Upper lobe of left lung (tissue), 6 donors: ENCODE measurements around the gene CSNK2B. TPM values are rescaled to one million over a fixed set of nuclear protein-coding genes. Genes with fewer than 3 reads are reported as not detected.

ENCODE experiments used
- ATAC-seq, 2 donors: fragments of 200-7000 bp; cut with Tn5 transposase; one replicate each; pipeline ENCODE4 v1.9.1; 2022; ENCODE audit warnings: mild to moderate bottlenecking in 2 of 2, moderate library complexity in 2 of 2; ENCODE audit not compliant: low FRiP score in 2 of 2
- DNase-seq, 2 donors: peaks; one replicate each; pipeline ENCODE4 v3.0.0-alpha.2; 2019 to 2020
- H3K27ac ChIP-seq, 4 donors: fragments of 200-600 bp; sonication (generic); one replicate each; pipeline ENCODE4 v1.5.1; 2016 to 2019
- H3K27me3 ChIP-seq, 4 donors: fragments of 200-600 bp; sonication (generic); one replicate each; pipeline ENCODE4 v1.5.1; 2017 to 2019
- H3K36me3 ChIP-seq, 4 donors: fragments of 200-600 bp; sonication (generic); one replicate each; pipeline ENCODE4 v1.5.1; 2016 to 2019
- H3K4me1 ChIP-seq, 4 donors: fragments of 200-600 bp; sonication (generic); one replicate each; pipeline ENCODE4 v1.5.1; 2018 to 2019
- H3K4me3 ChIP-seq, 4 donors: fragments of 200-600 bp; sonication (generic); one replicate each; pipeline ENCODE4 v1.5.1; 2017 to 2019; ENCODE audit warnings: mild to moderate bottlenecking in 2 of 4, moderate library complexity in 1 of 4
- H3K9me3 ChIP-seq, 4 donors: fragments of 200-600 bp; sonication (generic); one replicate each; pipeline ENCODE4 v1.5.1; 2018 to 2019
- CTCF ChIP-seq, 6 experiments: fragments of 450-650 bp in 4 of 6; fragments of 200-600 bp in 2 of 6; sonication (generic) in 2 of 6; IDR thresholded peaks; one replicate each; pipeline ENCODE4 v1.5.1; 2016 to 2019; ENCODE audit warnings: antibody characterized with exemption in 6 of 6
- EP300 ChIP-seq, 4 donors: sonication (generic); formaldehyde crosslinking; IDR thresholded peaks; one replicate each; pipeline ENCODE4 v1.5.1; 2017; ENCODE audit warnings: antibody characterized with exemption in 4 of 4, control low read depth in 2 of 4
- POLR2A ChIP-seq, 4 donors: fragments of 450-650 bp; IDR thresholded peaks; one replicate each; pipeline ENCODE4 v1.5.1; 2016 to 2017; ENCODE audit warnings: antibody characterized with exemption in 4 of 4, mild to moderate bottlenecking in 2 of 4
- POLR2AphosphoS5 ChIP-seq, 2 donors: sonication (generic); formaldehyde crosslinking; IDR thresholded peaks; one replicate each; pipeline ENCODE4 v1.5.1; 2017; ENCODE audit warnings: antibody characterized with exemption in 2 of 2
- WGBS, 2 donors: methylation state at CpG; one replicate each; pipeline ENCODE4 v1.1.5; 2017 to 2018; 5-methylcytosine and 5-hydroxymethylcytosine counted together
- total RNA-seq, 6 donors: library from RNA; depleted of rRNA in 4 of 6; stranded (reverse); fragments of >200 nt in 4 of 6; gene quantifications; one replicate each; pipeline versions ENCODE4 v1.1.0 to v1.2.1, GENCODE V29; 2016 to 2021
- donor health status: DM: no; HTN: no; CAD: no; lungs with moderate emphysema.
- donor health status: DM: no; HTN: yes; CAD: no; lungs with severe emphysema.

Gene CSNK2B
- total RNA-seq, 6 donors from 2014 or later, result 105 to 172 (median 130) TPM

GRCh38 chr6:31701666-31702404, 36.0 kb downstream of the CSNK2B start:
- 27% methylated on average over 6 to 7 of the region's 7 CpGs for WGBS, 2 donors
- TF ChIP-seq POLR2A (IDR thresholded peaks at IDR 0.05) (no peak), CTCF (IDR thresholded peaks at IDR 0.05) (no peak), POLR2AphosphoS5 (IDR thresholded peaks at IDR 0.05) (no peak), EP300 (IDR thresholded peaks at IDR 0.05) (no peak)
- Histone ChIP-seq H3K4me1 (peaks cover 21 to 35% (median 23%) of the 10 kb centered on the region in 4 donors), H3K27me3 (no peaks in the 10 kb centered on the region), H3K4me3 (peak overlapping the region in 3 of 4 donors; percentile 64 to 74 (median 72)), H3K36me3 (peaks cover 0 to 33% (median 13%) of the 10 kb centered on the region in 4 donors), H3K27ac (peak overlapping the region; percentile 97 to 99 (median 98)), H3K9me3 (no peaks in the 10 kb centered on the region)
- ATAC-seq (no peak), DNase-seq (no peak)

GRCh38 chr6:31702405-31702818, 36.5 kb downstream of the CSNK2B start:
- TF ChIP-seq POLR2A (IDR thresholded peaks at IDR 0.05), result no peak
- TF ChIP-seq EP300 (IDR thresholded peaks at IDR 0.05), result no peak
- no peak for TF ChIP-seq CTCF (IDR thresholded peaks at IDR 0.05)
- no peak for TF ChIP-seq POLR2AphosphoS5 (IDR thresholded peaks at IDR 0.05)
- H3K27me3 ChIP-seq, result no peaks in the 10 kb centered on the region
- peak overlapping the region; percentile 97 to 99 (median 98) for H3K27ac ChIP-seq
- H3K9me3 ChIP-seq, result no peaks in the 10 kb centered on the region
- DNase-seq, result no peak
- peak; percentile 8 to 13 for ATAC-seq
- WGBS, 2 donors, result 1% methylated on average over 10 of the region's 10 CpGs
- peak overlapping the region; percentile 64 to 75 (median 73) for H3K4me3 ChIP-seq
- peaks cover 21 to 35% (median 23%) of the 10 kb centered on the region in 4 donors for H3K4me1 ChIP-seq
- H3K36me3 ChIP-seq, result peaks cover 0 to 30% (median 12%) of the 10 kb centered on the region in 4 donors

- peak; percentile 99 to 100 for DNase-seq
- H3K4me3 ChIP-seq, result peak within 1 kb of the TSS; percentile 64 to 75 (median 73)
- H3K4me1 ChIP-seq, result peaks cover 21 to 32% (median 23%) of the 10 kb centered on the region in 4 donors
- TF ChIP-seq POLR2AphosphoS5 (IDR thresholded peaks at IDR 0.05) (peak; percentile 95 to 99), CTCF (IDR thresholded peaks at IDR 0.05) (peak in 4 of 6 experiments; percentile 20 to 49 (median 44)), EP300 (IDR thresholded peaks at IDR 0.05) (peak in 2 of 4 donors; percentile 25 to 92), POLR2A (IDR thresholded peaks at IDR 0.05) (peak; percentile 46 to 100 (median 92))
- 1% methylated on average over 44 to 54 of the region's 54 CpGs for WGBS, 2 donors
- peak within 1 kb of the TSS; percentile 97 to 99 (median 98) for H3K27ac ChIP-seq
- H3K9me3 ChIP-seq, result no peaks in the 10 kb centered on the region
- no peaks in the 10 kb centered on the region for H3K27me3 ChIP-seq
- peak; percentile 97 to 98 for ATAC-seq
- peaks cover 0 to 24% (median 10%) of the 10 kb centered on the region in 4 donors for H3K36me3 ChIP-seq
Measured at GRCh38 chr6:31702819-31703716, 37.2 kb downstream of the CSNK2B start, which contains the start of gene ABHD16A. Gene ABHD16A (minus strand): TSS chr6:31703324. CDS start chr6:31703281, 43 bp downstream.

- ATAC-seq (no peak), DNase-seq (no peak)
- no peak overlapping the region for H3K4me3 ChIP-seq
- no peaks in the 10 kb centered on the region for H3K36me3 ChIP-seq
- no peak for TF ChIP-seq CTCF (IDR thresholded peaks at IDR 0.05)
- TF ChIP-seq EP300 (IDR thresholded peaks at IDR 0.05), result no peak
- no peak for TF ChIP-seq POLR2A (IDR thresholded peaks at IDR 0.05)
- TF ChIP-seq POLR2AphosphoS5 (IDR thresholded peaks at IDR 0.05), result no peak
- no peaks in the 10 kb centered on the region for H3K27me3 ChIP-seq
- H3K9me3 ChIP-seq, result no peaks in the 10 kb centered on the region
- 88 to 90% methylated on average over 5 to 6 of the region's 6 CpGs for WGBS, 2 donors
- H3K27ac ChIP-seq, result no peak overlapping the region
- H3K4me1 ChIP-seq, result peaks cover 19 to 25% (median 22%) of the 10 kb centered on the region in 4 donors
Measured at GRCh38 chr6:31705931-31706330, 40.1 kb downstream of the CSNK2B start.
